ENCODE results near the gene UNC5CL. TPM values are rescaled to one million over a fixed set of nuclear protein-coding genes. Genes with fewer than 3 reads are reported as not detected.

The UNC5CL gene
- total and polyA plus RNA-seq, 2 donors (not counting 1 experiment from before 2014, with no cell fraction given), result 4.5 to 4.7 TPM

DNA sequence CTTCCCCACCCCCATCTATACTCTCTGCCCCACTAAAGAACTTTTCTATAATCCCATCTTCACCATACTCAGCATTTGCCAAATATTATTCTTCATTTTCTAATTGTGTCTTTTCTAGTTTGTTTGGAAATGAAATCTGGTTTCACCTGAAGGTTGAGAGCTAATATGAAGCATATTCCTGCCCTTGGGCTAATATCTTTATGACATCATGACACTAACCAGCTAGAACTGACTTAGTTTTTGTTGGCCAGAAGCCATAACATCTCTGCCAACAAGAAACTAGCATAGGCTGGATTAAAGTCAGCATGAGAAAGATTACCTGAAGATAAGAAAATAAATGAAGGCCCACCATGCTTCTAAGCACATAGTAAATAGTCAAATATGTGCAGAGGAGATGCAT, 16.7 kb downstream of the UNC5CL start:
- no peak overlapping the region for H3K27ac ChIP-seq (ENCODE audit: low read length in 2 of 2)
- DNase-seq (no peak), ATAC-seq (ENCODE audit: low read depth) (no peak)
- peaks cover 3 to 4% of the 10 kb centered on the region in 2 donors for H3K4me1 ChIP-seq (ENCODE audit: control insufficient read depth in 2 of 2, insufficient read depth in 2 of 2, low read length in 2 of 2)
- H3K79me2 ChIP-seq (ENCODE audit: control insufficient read depth, insufficient read depth, low read length), result no peaks in the 10 kb centered on the region
- H3K9me3 ChIP-seq (ENCODE audit: control extremely low read depth in 1 of 3, control insufficient read depth in 2 of 3, insufficient read depth in 1 of 3, low read length in 2 of 3), result peaks cover 0 to 8% (median 0%) of the 10 kb centered on the region in 3 donors
- no peaks in the 10 kb centered on the region for H4K20me1 ChIP-seq (ENCODE audit: control insufficient read depth, insufficient read depth, low read length, poor library complexity, severe bottlenecking)
- peaks cover 0 to 3% (median 0%) of the 10 kb centered on the region in 4 experiments for H3K27me3 ChIP-seq (replicated peaks in 1 of 4; ENCODE audit: control extremely low read depth in 1 of 4, control insufficient read depth in 3 of 4, insufficient read depth in 4 of 4, low read length in 3 of 4)
- TF ChIP-seq, protein P1, sequence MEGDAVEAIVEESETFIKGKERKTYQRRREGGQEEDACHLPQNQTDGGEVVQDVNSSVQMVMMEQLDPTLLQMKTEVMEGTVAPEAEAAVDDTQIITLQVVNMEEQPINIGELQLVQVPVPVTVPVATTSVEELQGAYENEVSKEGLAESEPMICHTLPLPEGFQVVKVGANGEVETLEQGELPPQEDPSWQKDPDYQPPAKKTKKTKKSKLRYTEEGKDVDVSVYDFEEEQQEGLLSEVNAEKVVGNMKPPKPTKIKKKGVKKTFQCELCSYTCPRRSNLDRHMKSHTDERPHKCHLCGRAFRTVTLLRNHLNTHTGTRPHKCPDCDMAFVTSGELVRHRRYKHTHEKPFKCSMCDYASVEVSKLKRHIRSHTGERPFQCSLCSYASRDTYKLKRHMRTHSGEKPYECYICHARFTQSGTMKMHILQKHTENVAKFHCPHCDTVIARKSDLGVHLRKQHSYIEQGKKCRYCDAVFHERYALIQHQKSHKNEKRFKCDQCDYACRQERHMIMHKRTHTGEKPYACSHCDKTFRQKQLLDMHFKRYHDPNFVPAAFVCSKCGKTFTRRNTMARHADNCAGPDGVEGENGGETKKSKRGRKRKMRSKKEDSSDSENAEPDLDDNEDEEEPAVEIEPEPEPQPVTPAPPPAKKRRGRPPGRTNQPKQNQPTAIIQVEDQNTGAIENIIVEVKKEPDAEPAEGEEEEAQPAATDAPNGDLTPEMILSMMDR (IDR thresholded peaks at IDR 0.05), result no peak
- TF ChIP-seq EZH2 (IDR thresholded peaks at IDR 0.05; ENCODE audit: borderline replicate concordance, insufficient read depth, low read depth, low read length, poor library complexity, severe bottlenecking), result no peak
- CTCF ChIA-PET, result no interaction called here
- H3K4me3 Mint-ChIP-seq, result no peak overlapping the region
- intact Hi-C loops (cut with micrococcal nuclease), result loop anchor here (10.0 kb wide), 1 partner anchor 1157 kb away; no protein-coding TSS in a partner anchor
- H3K27ac Mint-ChIP-seq, result no peak overlapping the region
- H3K4me2 ChIP-seq (replicated peaks; ENCODE audit: low read depth, low read length, poor library complexity, severe bottlenecking), result no peak overlapping the region
- no peak overlapping the region for H2AFZ ChIP-seq (ENCODE audit: insufficient read depth, low read depth, low read length, poor library complexity, severe bottlenecking)
- H3K4me3 ChIP-seq (ENCODE audit: control extremely low read depth in 1 of 5, extremely low read depth in 1 of 5, insufficient read depth in 1 of 5, low read depth in 2 of 5, low read length in 4 of 5), result no peak overlapping the region
- H3K9me3 Mint-ChIP-seq (ENCODE audit: insufficient read depth), result no peaks in the 10 kb centered on the region
- peaks cover 3% of the 10 kb centered on the region for H3K4me1 Mint-ChIP-seq
- H3K27me3 Mint-ChIP-seq, result peaks cover 7% of the 10 kb centered on the region
- no peaks in the 10 kb centered on the region for H3K36me3 ChIP-seq (replicated peaks in 1 of 2; ENCODE audit: control extremely low read depth in 1 of 2, control insufficient read depth in 1 of 2, extremely low read depth in 1 of 2, insufficient read depth in 2 of 2, low read length in 1 of 2)
- POLR2A ChIA-PET, result no interaction called here
- no peak overlapping the region for H3K9ac ChIP-seq (ENCODE audit: low read length)

DNA sequence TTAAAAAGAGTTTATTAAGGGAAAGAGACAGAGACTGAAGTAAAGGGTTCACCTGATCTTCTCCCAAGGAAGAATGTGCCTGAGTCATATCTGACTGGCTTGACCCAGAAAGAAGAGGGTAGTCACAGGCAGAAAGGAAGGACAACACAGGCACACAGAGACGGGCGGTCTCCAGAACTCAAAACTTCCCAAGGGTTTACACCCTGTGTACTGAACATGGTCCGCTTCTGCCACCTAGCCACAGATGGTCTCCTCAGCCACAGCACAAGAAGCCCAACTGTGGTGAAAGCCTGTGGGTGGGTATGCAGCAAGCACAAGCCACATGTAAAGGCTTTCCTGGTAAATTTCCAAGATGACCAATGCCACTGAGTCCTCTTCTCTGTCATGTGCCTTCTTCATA, 17.2 kb downstream of the UNC5CL start:
- no peak overlapping the region for H3K4me3 ChIP-seq (ENCODE audit: control extremely low read depth in 1 of 5, extremely low read depth in 1 of 5, insufficient read depth in 1 of 5, low read depth in 2 of 5, low read length in 4 of 5)
- H2AFZ ChIP-seq (ENCODE audit: insufficient read depth, low read depth, low read length, poor library complexity, severe bottlenecking), result no peak overlapping the region
- H3K9ac ChIP-seq (ENCODE audit: low read length), result no peak overlapping the region
- no peaks in the 10 kb centered on the region for H4K20me1 ChIP-seq (ENCODE audit: control insufficient read depth, insufficient read depth, low read length, poor library complexity, severe bottlenecking)
- no peaks in the 10 kb centered on the region for H3K36me3 ChIP-seq (replicated peaks in 1 of 2; ENCODE audit: control extremely low read depth in 1 of 2, control insufficient read depth in 1 of 2, extremely low read depth in 1 of 2, insufficient read depth in 2 of 2, low read length in 1 of 2)
- intact Hi-C loops (cut with micrococcal nuclease), result loop anchor here (10.0 kb wide), 1 partner anchor 1157 kb away; no protein-coding TSS in a partner anchor
- Mint-ChIP-seq H3K27ac (no peak overlapping the region), H3K4me1 (no peaks in the 10 kb centered on the region), H3K27me3 (peaks cover 7% of the 10 kb centered on the region), H3K9me3 (ENCODE audit: insufficient read depth) (no peaks in the 10 kb centered on the region), H3K4me3 (no peak overlapping the region)
- TF ChIP-seq, protein P1 (IDR thresholded peaks at IDR 0.05), result no peak
- TF ChIP-seq EZH2 (IDR thresholded peaks at IDR 0.05; ENCODE audit: borderline replicate concordance, insufficient read depth, low read depth, low read length, poor library complexity, severe bottlenecking), result no peak
- H3K4me1 ChIP-seq (ENCODE audit: control insufficient read depth in 2 of 2, insufficient read depth in 2 of 2, low read length in 2 of 2), result no peaks in the 10 kb centered on the region
- DNase-seq (no peak), ATAC-seq (ENCODE audit: low read depth) (no peak)
- peaks cover 0 to 8% (median 0%) of the 10 kb centered on the region in 3 donors for H3K9me3 ChIP-seq (ENCODE audit: control extremely low read depth in 1 of 3, control insufficient read depth in 2 of 3, insufficient read depth in 1 of 3, low read length in 2 of 3)
- peaks cover 0 to 3% (median 0%) of the 10 kb centered on the region in 4 experiments for H3K27me3 ChIP-seq (replicated peaks in 1 of 4; ENCODE audit: control extremely low read depth in 1 of 4, control insufficient read depth in 3 of 4, insufficient read depth in 4 of 4, low read length in 3 of 4)
- POLR2A ChIA-PET, result no interaction called here
- H3K27ac ChIP-seq (ENCODE audit: low read length in 2 of 2), result no peak overlapping the region
- CTCF ChIA-PET, result no interaction called here
- no peak overlapping the region for H3K4me2 ChIP-seq (replicated peaks; ENCODE audit: low read depth, low read length, poor library complexity, severe bottlenecking)
- H3K79me2 ChIP-seq (ENCODE audit: control insufficient read depth, insufficient read depth, low read length), result no peaks in the 10 kb centered on the region
- whole genome bisulfite sequencing (ENCODE audit: insufficient coverage), result no CpG with 5 or more reads among the region's 3 CpGs
